ENCODE data around the gene RORB.

RORB gene

GRCh38 chr9:74543145-74543544, 46.0 kb downstream of the RORB start:
- Histone ChIP-seq H3K4me3 (ENCODE audit: extremely low read depth, insufficient read depth, low read length, poor library complexity, severe bottlenecking) (no peak overlapping the region), H3K4me1 (ENCODE audit: control insufficient read depth, insufficient read depth, low read length, poor library complexity, severe bottlenecking) (no peaks in the 10 kb centered on the region), H3K27ac (ENCODE audit: low read depth, low read length, severe bottlenecking) (no peak overlapping the region), H3K36me3 (ENCODE audit: control insufficient read depth, insufficient read depth, low read length) (no peaks in the 10 kb centered on the region), H3K9me3 (ENCODE audit: control insufficient read depth, low read length) (no peaks in the 10 kb centered on the region)
- WGBS, 2 experiments (ENCODE audit: insufficient coverage in 2 of 2): 42 to 77% methylated on average over 2 of the region's 3 CpGs

- no peak overlapping the region for H3K4me3 ChIP-seq (ENCODE audit: extremely low read depth, insufficient read depth, low read length, poor library complexity, severe bottlenecking)
- H3K27ac ChIP-seq (ENCODE audit: low read depth, low read length, severe bottlenecking): no peak overlapping the region
- peaks cover 3% of the 10 kb centered on the region for H3K4me1 ChIP-seq (ENCODE audit: control insufficient read depth, insufficient read depth, low read length, poor library complexity, severe bottlenecking)
- WGBS, 2 experiments (ENCODE audit: insufficient coverage in 2 of 2): 83% methylated on average over 1 of the region's 5 CpGs; no CpG with 5 or more reads in 1 of the 2 experiments
- H3K36me3 ChIP-seq (ENCODE audit: control insufficient read depth, insufficient read depth, low read length): no peaks in the 10 kb centered on the region
- H3K9me3 ChIP-seq (ENCODE audit: control insufficient read depth, low read length): no peaks in the 10 kb centered on the region
Measured at GRCh38 chr9:74551266-74551665, 54.1 kb downstream of the RORB start.

DNA sequence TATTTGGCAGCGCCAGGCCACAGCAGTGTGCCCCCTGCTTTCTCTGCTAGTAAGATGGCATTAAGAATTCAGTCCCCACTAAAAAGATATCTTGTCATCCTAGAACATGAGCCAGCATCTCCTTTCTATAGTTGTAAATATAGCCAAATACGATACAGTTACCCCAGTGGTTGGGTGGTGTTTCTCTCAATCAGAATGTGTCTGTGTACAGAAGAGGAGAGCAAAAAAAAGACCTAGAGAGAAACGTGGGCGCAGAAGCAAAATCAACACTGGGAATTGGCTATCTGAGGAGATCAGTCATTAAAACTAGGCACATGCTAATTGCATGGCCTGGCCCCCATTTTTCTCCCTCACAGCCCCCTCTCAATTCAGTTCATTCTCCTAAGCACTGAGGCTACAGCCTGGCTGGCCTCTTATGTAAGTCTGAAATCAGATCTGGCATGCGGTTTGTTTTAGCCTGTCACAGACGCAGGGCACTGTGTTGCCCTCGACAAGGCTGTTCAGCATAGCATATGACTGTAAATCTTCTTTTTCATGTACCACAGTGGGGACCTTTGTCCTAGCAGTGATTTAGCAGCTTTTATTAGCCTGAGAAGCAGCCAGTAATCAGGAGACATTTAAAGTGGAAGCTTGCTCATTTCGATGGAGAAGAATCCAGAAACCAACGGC, 57.8 kb downstream of the RORB start:
- H3K27ac ChIP-seq (ENCODE audit: low read depth, low read length, severe bottlenecking): no peak overlapping the region
- WGBS, 2 experiments (ENCODE audit: insufficient coverage in 2 of 2): 94% methylated on average over 4 to 6 of the region's 9 CpGs
- H3K9me3 ChIP-seq (ENCODE audit: control insufficient read depth, low read length): no peaks in the 10 kb centered on the region
- no peak overlapping the region for H3K4me3 ChIP-seq (ENCODE audit: extremely low read depth, insufficient read depth, low read length, poor library complexity, severe bottlenecking)
- no peaks in the 10 kb centered on the region for H3K36me3 ChIP-seq (ENCODE audit: control insufficient read depth, insufficient read depth, low read length)
- peaks cover 13% of the 10 kb centered on the region for H3K4me1 ChIP-seq (ENCODE audit: control insufficient read depth, insufficient read depth, low read length, poor library complexity, severe bottlenecking)

GRCh38 chr9:74555565-74555964, 58.4 kb downstream of the RORB start:
- Histone ChIP-seq H3K36me3 (ENCODE audit: control insufficient read depth, insufficient read depth, low read length) (no peaks in the 10 kb centered on the region), H3K4me3 (ENCODE audit: extremely low read depth, insufficient read depth, low read length, poor library complexity, severe bottlenecking) (no peak overlapping the region), H3K27ac (ENCODE audit: low read depth, low read length, severe bottlenecking) (no peak overlapping the region), H3K4me1 (ENCODE audit: control insufficient read depth, insufficient read depth, low read length, poor library complexity, severe bottlenecking) (peaks cover 13% of the 10 kb centered on the region), H3K9me3 (ENCODE audit: control insufficient read depth, low read length) (no peaks in the 10 kb centered on the region)
- 90% methylated on average over 2 of the region's 3 CpGs; no CpG with 5 or more reads in 1 of the 2 experiments for WGBS, 2 experiments (ENCODE audit: insufficient coverage in 2 of 2)

DNA sequence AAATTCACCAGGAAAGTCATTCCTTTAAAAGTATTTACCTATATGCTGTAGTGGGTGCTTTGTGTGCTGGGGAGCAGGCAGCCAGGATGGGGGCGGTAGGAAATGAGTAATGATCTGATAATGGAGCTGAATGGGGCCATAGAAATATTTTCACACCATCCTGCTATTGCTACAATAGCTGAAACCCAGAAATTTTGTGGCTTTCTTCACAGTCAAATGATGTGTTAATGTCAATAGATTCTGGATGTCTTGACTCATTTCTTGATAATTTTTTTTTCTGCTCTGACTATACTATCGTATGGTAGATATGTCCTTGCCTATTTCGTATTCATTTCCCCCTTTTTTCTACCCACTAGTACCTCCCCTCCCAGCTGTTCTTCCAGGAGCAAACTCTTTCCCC, 59.5 kb downstream of the RORB start:
- 84 to 100% methylated on average over 2 of the region's 3 CpGs for WGBS, 2 experiments (ENCODE audit: insufficient coverage in 2 of 2)
- H3K4me3 ChIP-seq (ENCODE audit: extremely low read depth, insufficient read depth, low read length, poor library complexity, severe bottlenecking): no peak overlapping the region

DNA sequence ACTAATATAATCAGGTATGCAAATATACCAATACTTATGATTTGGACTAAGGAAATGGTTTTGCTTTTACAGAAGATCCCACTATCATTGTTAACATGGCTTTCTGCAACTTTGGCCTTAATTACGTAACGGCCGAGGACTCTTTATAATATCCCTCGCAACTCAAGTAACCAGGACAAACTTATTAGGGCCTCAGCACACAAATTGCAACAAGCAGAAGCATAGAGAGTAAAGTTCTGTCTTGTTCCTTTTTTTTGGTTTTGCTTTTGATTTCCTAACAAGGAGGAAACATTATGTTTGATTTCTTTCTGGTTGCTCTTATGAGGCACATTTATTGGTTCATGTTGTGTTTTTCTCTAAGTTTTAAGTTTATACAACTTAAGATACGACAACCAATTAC, 60.4 kb downstream of the RORB start:
- Histone ChIP-seq H3K9me3 (ENCODE audit: control insufficient read depth, low read length) (no peaks in the 10 kb centered on the region), H3K4me3 (ENCODE audit: extremely low read depth, insufficient read depth, low read length, poor library complexity, severe bottlenecking) (no peak overlapping the region), H3K4me1 (ENCODE audit: control insufficient read depth, insufficient read depth, low read length, poor library complexity, severe bottlenecking) (peaks cover 13% of the 10 kb centered on the region), H3K36me3 (ENCODE audit: control insufficient read depth, insufficient read depth, low read length) (no peaks in the 10 kb centered on the region), H3K27ac (ENCODE audit: low read depth, low read length, severe bottlenecking) (no peak overlapping the region)
- 90 to 100% methylated on average over 3 to 4 of the region's 5 CpGs for WGBS, 2 experiments (ENCODE audit: insufficient coverage in 2 of 2)

More for the DNA sequence above, 59.5 kb downstream of the RORB start:
- H3K4me1 ChIP-seq (ENCODE audit: control insufficient read depth, insufficient read depth, low read length, poor library complexity, severe bottlenecking): peaks cover 13% of the 10 kb centered on the region
- no peaks in the 10 kb centered on the region for H3K36me3 ChIP-seq (ENCODE audit: control insufficient read depth, insufficient read depth, low read length)
- no peaks in the 10 kb centered on the region for H3K9me3 ChIP-seq (ENCODE audit: control insufficient read depth, low read length)
- no peak overlapping the region for H3K27ac ChIP-seq (ENCODE audit: low read depth, low read length, severe bottlenecking)

GRCh38 chr9:74562611-74563010, 65.5 kb downstream of the RORB start:
- Histone ChIP-seq H3K4me3 (ENCODE audit: extremely low read depth, insufficient read depth, low read length, poor library complexity, severe bottlenecking) (no peak overlapping the region), H3K9me3 (ENCODE audit: control insufficient read depth, low read length) (no peaks in the 10 kb centered on the region), H3K27ac (ENCODE audit: low read depth, low read length, severe bottlenecking) (no peak overlapping the region), H3K4me1 (ENCODE audit: control insufficient read depth, insufficient read depth, low read length, poor library complexity, severe bottlenecking) (no peaks in the 10 kb centered on the region), H3K36me3 (ENCODE audit: control insufficient read depth, insufficient read depth, low read length) (no peaks in the 10 kb centered on the region)

GRCh38 chr9:74570879-74571512, 73.9 kb downstream of the RORB start:
- 0% methylated on average over 1 of the region's 4 CpGs; no CpG with 5 or more reads in 1 of the 2 experiments for WGBS, 2 experiments (ENCODE audit: insufficient coverage in 2 of 2)
- H3K4me3 ChIP-seq (ENCODE audit: extremely low read depth, insufficient read depth, low read length, poor library complexity, severe bottlenecking): no peak overlapping the region
- H3K4me1 ChIP-seq (ENCODE audit: control insufficient read depth, insufficient read depth, low read length, poor library complexity, severe bottlenecking): peaks cover 3% of the 10 kb centered on the region
- H3K36me3 ChIP-seq (ENCODE audit: control insufficient read depth, insufficient read depth, low read length): no peaks in the 10 kb centered on the region
- no peaks in the 10 kb centered on the region for H3K9me3 ChIP-seq (ENCODE audit: control insufficient read depth, low read length)
- no peak overlapping the region for H3K27ac ChIP-seq (ENCODE audit: low read depth, low read length, severe bottlenecking)

DNA sequence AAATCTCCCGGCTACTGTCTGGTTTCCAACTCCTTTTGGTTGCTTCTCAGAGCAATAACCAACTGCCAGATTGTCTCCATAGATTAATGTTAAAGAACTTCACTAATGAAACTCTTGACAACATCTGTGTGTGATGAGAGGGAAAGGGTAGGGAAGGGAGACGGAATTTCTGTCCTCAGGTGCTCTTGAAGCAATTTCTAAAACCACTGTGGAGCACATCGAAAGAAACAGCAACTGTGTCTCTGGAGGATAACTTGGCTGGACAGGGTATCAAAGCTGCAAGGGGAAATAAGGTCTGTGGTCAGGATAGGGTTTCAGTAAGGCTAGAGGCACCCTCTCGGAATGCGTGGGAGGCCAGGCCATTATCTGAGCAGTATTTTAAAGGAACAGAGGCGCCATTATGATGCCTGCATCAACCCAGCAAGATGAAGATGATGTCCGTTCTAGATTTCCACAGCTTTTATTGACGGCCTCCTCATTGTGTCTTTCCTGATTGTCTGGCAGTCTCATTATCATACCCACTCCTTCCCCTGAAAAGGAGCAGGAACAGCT, 76.6 kb downstream of the RORB start:
- WGBS, 2 experiments (ENCODE audit: insufficient coverage in 2 of 2): 89 to 92% methylated on average over 6 to 8 of the region's 8 CpGs
- Histone ChIP-seq H3K9me3 (ENCODE audit: control insufficient read depth, low read length) (no peaks in the 10 kb centered on the region), H3K36me3 (ENCODE audit: control insufficient read depth, insufficient read depth, low read length) (no peaks in the 10 kb centered on the region), H3K4me3 (ENCODE audit: extremely low read depth, insufficient read depth, low read length, poor library complexity, severe bottlenecking) (no peak overlapping the region), H3K27ac (ENCODE audit: low read depth, low read length, severe bottlenecking) (no peak overlapping the region), H3K4me1 (ENCODE audit: control insufficient read depth, insufficient read depth, low read length, poor library complexity, severe bottlenecking) (peaks cover 3% of the 10 kb centered on the region)

- no peak overlapping the region for H3K27ac ChIP-seq (ENCODE audit: low read depth, low read length, severe bottlenecking)
- no peaks in the 10 kb centered on the region for H3K36me3 ChIP-seq (ENCODE audit: control insufficient read depth, insufficient read depth, low read length)
- H3K4me3 ChIP-seq (ENCODE audit: extremely low read depth, insufficient read depth, low read length, poor library complexity, severe bottlenecking): no peak overlapping the region
- peaks cover 3% of the 10 kb centered on the region for H3K4me1 ChIP-seq (ENCODE audit: control insufficient read depth, insufficient read depth, low read length, poor library complexity, severe bottlenecking)
- no peaks in the 10 kb centered on the region for H3K9me3 ChIP-seq (ENCODE audit: control insufficient read depth, low read length)
- WGBS, 2 experiments (ENCODE audit: insufficient coverage in 2 of 2): 71% methylated on average over 1 of the region's 1 CpG; no CpG with 5 or more reads in 1 of the 2 experiments
Measured at GRCh38 chr9:74576176-74576575, 79.0 kb downstream of the RORB start.

DNA sequence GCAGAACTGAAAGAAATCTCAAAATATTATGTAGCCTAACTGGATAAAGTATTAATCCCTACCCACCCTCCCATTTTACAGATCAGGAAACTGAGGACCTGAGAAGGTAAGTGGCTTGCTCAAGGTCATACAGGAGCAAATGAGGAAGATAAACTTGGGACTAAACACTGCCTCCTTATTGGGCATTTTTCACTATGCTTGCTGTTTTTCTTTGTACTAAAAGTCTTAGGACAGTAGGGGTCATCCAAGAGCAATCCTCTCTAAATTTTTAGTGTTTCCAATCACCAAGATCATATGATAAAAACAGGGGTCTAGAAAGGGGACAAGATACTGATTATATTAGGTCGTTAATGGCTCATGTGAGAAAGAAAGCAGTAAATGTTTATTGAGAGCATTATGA, 80.8 kb downstream of the RORB start:
- Histone ChIP-seq H3K4me1 (ENCODE audit: control insufficient read depth, insufficient read depth, low read length, poor library complexity, severe bottlenecking) (peaks cover 3% of the 10 kb centered on the region), H3K27ac (ENCODE audit: low read depth, low read length, severe bottlenecking) (no peak overlapping the region), H3K4me3 (ENCODE audit: extremely low read depth, insufficient read depth, low read length, poor library complexity, severe bottlenecking) (no peak overlapping the region), H3K9me3 (ENCODE audit: control insufficient read depth, low read length) (no peaks in the 10 kb centered on the region), H3K36me3 (ENCODE audit: control insufficient read depth, insufficient read depth, low read length) (no peaks in the 10 kb centered on the region)
- WGBS, 2 experiments (ENCODE audit: insufficient coverage in 2 of 2): 43% methylated on average over 1 of the region's 1 CpG; no CpG with 5 or more reads in 1 of the 2 experiments

Measured in mesodermal cell (in vitro differentiated cells).